ENCODE results near the gene STEAP3.

STEAP3 gene

GRCh38 chr2:119294671-119295070, 71.0 kb downstream of the STEAP3 start:
- no peak overlapping the region for H3K4me3 ChIP-seq (ENCODE audit: low read depth, low read length)
- TF ChIP-seq CTCF (IDR thresholded peaks at IDR 0.05; ENCODE audit: low read depth, low read length) = no peak
- DNase-seq (ENCODE audit: low read depth, low spot score) = no peak
- in situ Hi-C loops (cut with HindIII; ENCODE audit: low sequenced_read_pairs) = no loop called here

- H3K4me3 ChIP-seq (ENCODE audit: low read depth, low read length) = no peak overlapping the region
- TF ChIP-seq CTCF (IDR thresholded peaks at IDR 0.05; ENCODE audit: low read depth, low read length) = no peak
- no peak for DNase-seq (ENCODE audit: low read depth, low spot score)
- in situ Hi-C loops (cut with HindIII; ENCODE audit: low sequenced_read_pairs) = no loop called here
Measured at GRCh38 chr2:119295688-119296375, 72.2 kb downstream of the STEAP3 start.

- in situ Hi-C loops (cut with HindIII; ENCODE audit: low sequenced_read_pairs) = no loop called here
- H3K4me3 ChIP-seq (ENCODE audit: low read depth, low read length) = no peak overlapping the region
- peak; percentile 80 for DNase-seq (ENCODE audit: low read depth, low spot score)
- TF ChIP-seq CTCF (IDR thresholded peaks at IDR 0.05; ENCODE audit: low read depth, low read length) = no peak
Measured at GRCh38 chr2:119301413-119301812, 77.8 kb downstream of the STEAP3 start.

- TF ChIP-seq CTCF (IDR thresholded peaks at IDR 0.05; ENCODE audit: low read depth, low read length) = no peak
- H3K4me3 ChIP-seq (ENCODE audit: low read depth, low read length) = no peak overlapping the region
- in situ Hi-C loops (cut with HindIII; ENCODE audit: low sequenced_read_pairs) = no loop called here
- DNase-seq (ENCODE audit: low read depth, low spot score) = no peak
Measured at GRCh38 chr2:119304847-119305246, 81.2 kb downstream of the STEAP3 start.

- TF ChIP-seq CTCF (IDR thresholded peaks at IDR 0.05; ENCODE audit: low read depth, low read length) = no peak
- H3K4me3 ChIP-seq (ENCODE audit: low read depth, low read length) = no peak overlapping the region
- no peak for DNase-seq (ENCODE audit: low read depth, low spot score)
- in situ Hi-C loops (cut with HindIII; ENCODE audit: low sequenced_read_pairs) = no loop called here
Measured at GRCh38 chr2:119305497-119306195, 82.0 kb downstream of the STEAP3 start.

GRCh38 chr2:119306196-119306590, 82.6 kb downstream of the STEAP3 start:
- DNase-seq (ENCODE audit: low read depth, low spot score) = no peak
- no peak overlapping the region for H3K4me3 ChIP-seq (ENCODE audit: low read depth, low read length)
- no peak for TF ChIP-seq CTCF (IDR thresholded peaks at IDR 0.05; ENCODE audit: low read depth, low read length)
- in situ Hi-C loops (cut with HindIII; ENCODE audit: low sequenced_read_pairs) = no loop called here

All from astrocyte of the spinal cord (primary cell).